Measurements from ENCODE around the gene SCARB1. TPM values are rescaled to one million over a fixed set of nuclear protein-coding genes. Genes with fewer than 3 reads are reported as not detected.

The SCARB1 gene
- total RNA-seq, 8 experiments from 2014 or later: 7.9 to 129 (median 15.1) TPM

DNA sequence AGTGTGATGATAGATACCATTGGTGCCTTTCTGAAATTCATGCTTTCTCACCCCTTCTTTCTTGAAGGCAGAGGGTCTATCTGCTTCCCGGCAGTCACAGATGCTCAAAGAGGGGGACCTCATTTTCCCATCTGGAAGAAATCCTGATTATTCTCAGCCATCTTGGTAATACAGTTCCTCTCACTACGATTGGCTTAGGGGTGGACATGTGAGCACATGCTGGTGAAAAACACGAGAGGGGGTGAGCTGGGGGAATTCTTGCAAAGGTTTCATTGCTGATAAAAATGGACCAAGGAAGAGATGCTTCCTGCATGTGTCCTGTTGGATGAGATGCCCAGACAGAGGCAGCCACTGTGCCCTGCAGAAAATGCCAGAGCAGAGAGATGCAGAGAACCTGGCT is 13.8 kb upstream of the SCARB1 start:
- Histone ChIP-seq H3K4me1 (replicated peaks in 1 of 2) (peaks cover 0 to 2% of the 10 kb centered on the region in 2 donors), H3K4me3 (no peak overlapping the region), H3K27ac (no peak overlapping the region)
- in situ Hi-C loops (cut with MboI; ENCODE audit: low pct_unique_long_range_greater_than_20kb in 2 of 9, low sequenced_read_pairs in 9 of 9, unreplicated experiment in 9 of 9): no loop called here
- WGBS, 10 experiments: 39 to 100% (median 71%) methylated on average over 1 to 3 of the region's 3 CpGs; no CpG with 5 or more reads in 2 of the 10 experiments
- ATAC-seq (replicated peaks in 6 of 8): no peak

- in situ Hi-C loops (cut with MboI; ENCODE audit: low pct_unique_long_range_greater_than_20kb in 2 of 9, low sequenced_read_pairs in 9 of 9, unreplicated experiment in 9 of 9): no loop called here
- ATAC-seq (replicated peaks in 6 of 8): no peak
- H3K4me3 ChIP-seq: no peak overlapping the region
- 60 to 90% (median 83%) methylated on average over 1 to 2 of the region's 2 CpGs; no CpG with 5 or more reads in 3 of the 10 experiments for WGBS, 10 experiments
- H3K4me1 ChIP-seq (replicated peaks in 1 of 2): peaks cover 0 to 2% of the 10 kb centered on the region in 2 donors
- H3K27ac ChIP-seq: no peak overlapping the region
Measured at GRCh38 chr12:124876171-124876570, 12.5 kb upstream of the SCARB1 start.

DNA sequence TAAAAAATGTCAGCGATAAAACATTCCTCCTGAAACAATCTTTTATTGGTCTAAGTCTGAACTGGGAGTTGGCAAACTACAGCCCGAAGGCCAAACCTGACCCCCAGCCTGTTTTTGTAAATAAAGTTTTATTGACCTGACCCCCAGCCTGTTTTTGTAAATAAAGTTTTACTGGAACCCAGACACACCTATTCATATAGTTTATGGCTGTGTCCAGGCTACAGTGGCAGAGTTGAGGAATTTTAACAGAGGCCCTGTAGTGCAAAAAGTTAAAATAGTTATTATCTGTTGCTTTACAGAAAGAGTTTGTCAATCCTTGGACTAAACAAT is 12.1 kb upstream of the SCARB1 start:
- WGBS, 10 experiments: 57 to 100% (median 100%) methylated on average over 1 to 2 of the region's 2 CpGs; no CpG with 5 or more reads in 5 of the 10 experiments
- Histone ChIP-seq H3K4me1 (replicated peaks in 1 of 2) (peaks cover 0 to 2% of the 10 kb centered on the region in 2 donors), H3K4me3 (no peak overlapping the region), H3K27ac (no peak overlapping the region)
- ATAC-seq (replicated peaks in 6 of 8): no peak
- in situ Hi-C loops (cut with MboI; ENCODE audit: low pct_unique_long_range_greater_than_20kb in 2 of 9, low sequenced_read_pairs in 9 of 9, unreplicated experiment in 9 of 9): no loop called here

DNA sequence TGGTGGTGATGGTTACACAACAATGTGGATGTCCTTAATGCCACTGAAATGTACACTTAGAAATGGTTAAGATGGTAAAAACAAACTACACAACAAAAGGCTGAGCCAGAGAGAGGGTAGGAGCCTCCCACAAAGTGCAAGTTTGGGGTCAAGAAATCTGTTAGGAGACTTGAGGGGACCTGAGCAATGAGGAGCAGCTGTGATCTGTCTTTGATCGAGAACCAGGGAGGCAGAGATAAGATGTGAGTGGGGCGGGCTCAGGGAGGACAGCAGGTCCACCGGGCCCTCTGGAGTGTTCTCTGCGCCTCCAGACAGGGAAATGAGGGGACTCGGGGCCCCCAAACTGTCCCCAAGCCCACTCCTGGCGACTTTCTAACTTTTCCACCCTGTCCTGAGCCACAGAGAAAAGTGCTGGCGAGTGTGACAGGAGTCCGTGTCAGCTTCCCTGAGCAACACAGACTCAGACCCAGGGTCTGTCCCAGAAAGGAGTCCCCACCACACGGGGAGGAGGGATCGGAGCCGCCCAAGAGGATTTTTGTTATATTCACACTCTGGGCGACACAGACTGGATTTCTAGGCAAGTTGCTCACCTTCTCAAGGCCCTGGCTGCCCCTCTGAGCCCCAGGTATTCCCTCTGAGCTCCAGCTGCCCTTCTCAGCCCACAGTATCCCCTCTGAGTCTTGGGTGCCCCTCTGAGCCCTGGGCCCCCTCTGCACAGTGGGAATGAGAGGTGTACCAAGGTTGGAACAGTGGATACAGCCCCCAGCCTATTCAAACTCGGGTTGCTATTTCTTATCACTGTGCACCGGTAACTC is 11.5 kb upstream of the SCARB1 start:
- WGBS, 10 experiments: 60 to 100% (median 77%) methylated on average over 1 to 8 of the region's 14 CpGs; no CpG with 5 or more reads in 3 of the 10 experiments
- in situ Hi-C loops (cut with MboI; ENCODE audit: low pct_unique_long_range_greater_than_20kb in 2 of 9, low sequenced_read_pairs in 9 of 9, unreplicated experiment in 9 of 9): no loop called here
- peaks cover 0 to 2% of the 10 kb centered on the region in 2 donors for H3K4me1 ChIP-seq (replicated peaks in 1 of 2)
- no peak overlapping the region for H3K27ac ChIP-seq
- no peak overlapping the region for H3K4me3 ChIP-seq
- peak in 1 of 8 experiments; percentile 43 for ATAC-seq (replicated peaks in 6 of 8)

DNA sequence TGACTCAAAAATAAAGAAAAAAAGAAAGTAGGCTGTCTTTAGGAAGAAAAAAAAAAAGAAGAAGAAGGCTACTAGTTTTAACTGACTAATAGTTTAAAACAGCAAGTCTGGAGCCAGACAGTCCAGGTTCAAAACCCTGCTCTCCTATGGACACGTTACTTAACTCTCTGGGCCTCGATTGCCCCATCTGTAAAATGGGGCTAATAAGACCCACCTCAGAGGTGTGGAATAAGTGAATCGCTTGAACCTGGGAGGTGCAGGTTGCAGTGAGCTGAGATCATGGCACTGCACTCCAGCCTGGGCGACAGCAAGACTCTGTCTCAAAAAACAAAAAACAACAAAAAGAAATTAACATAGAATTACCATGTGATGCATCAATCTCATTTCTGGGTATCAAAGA is 10.5 kb upstream of the SCARB1 start:
- 36 to 100% (median 88%) methylated on average over 1 to 4 of the region's 4 CpGs; no CpG with 5 or more reads in 2 of the 10 experiments for WGBS, 10 experiments
- no peak overlapping the region for H3K27ac ChIP-seq
- in situ Hi-C loops (cut with MboI; ENCODE audit: low pct_unique_long_range_greater_than_20kb in 2 of 9, low sequenced_read_pairs in 9 of 9, unreplicated experiment in 9 of 9): no loop called here
- no peak for ATAC-seq (replicated peaks in 6 of 8)
- H3K4me1 ChIP-seq (replicated peaks in 1 of 2): peaks cover 0 to 2% of the 10 kb centered on the region in 2 donors
- H3K4me3 ChIP-seq: no peak overlapping the region

DNA sequence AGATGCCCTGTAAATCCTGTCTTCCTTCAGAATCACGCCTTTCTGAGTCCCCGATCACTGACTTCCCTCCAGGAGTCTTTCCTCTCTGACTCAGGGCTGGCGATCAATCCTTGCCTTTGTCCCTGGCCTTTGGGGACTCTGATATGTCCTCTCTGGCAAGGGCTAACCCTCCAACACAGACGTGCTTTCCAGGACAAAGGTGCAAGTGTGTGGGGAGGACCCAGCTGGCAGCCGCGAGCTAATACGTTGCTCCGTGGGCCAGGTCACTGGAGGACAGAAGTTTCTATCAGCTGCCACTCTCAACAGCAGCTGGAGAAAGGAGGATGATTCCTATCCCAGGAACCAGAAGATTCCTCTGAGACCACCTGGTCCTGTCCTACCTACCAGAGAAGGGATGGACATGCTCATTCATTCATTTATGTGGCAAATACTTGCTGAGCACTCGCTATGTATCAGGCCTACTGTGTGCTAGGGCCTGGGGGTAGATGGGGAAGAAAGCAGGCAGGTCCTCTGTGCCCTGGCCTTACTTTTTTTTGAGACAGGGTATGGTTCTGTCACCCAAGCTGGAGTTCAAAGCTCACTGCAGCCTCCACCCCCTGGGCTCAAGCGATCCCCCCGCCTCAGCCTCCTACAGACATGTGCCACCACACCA is 8.5 kb upstream of the SCARB1 start:
- peaks cover 0 to 2% of the 10 kb centered on the region in 2 donors for H3K4me1 ChIP-seq (replicated peaks in 1 of 2)
- H3K4me3 ChIP-seq: no peak overlapping the region
- H3K27ac ChIP-seq: no peak overlapping the region
- peak in 2 of 8 experiments; percentile 19 to 31 for ATAC-seq (replicated peaks in 6 of 8)
- in situ Hi-C loops (cut with MboI; ENCODE audit: low pct_unique_long_range_greater_than_20kb in 2 of 9, low sequenced_read_pairs in 9 of 9, unreplicated experiment in 9 of 9): no loop called here
- 57 to 100% (median 86%) methylated on average over 2 to 7 of the region's 11 CpGs; no CpG with 5 or more reads in 4 of the 10 experiments for WGBS, 10 experiments

- in situ Hi-C loops (cut with MboI; ENCODE audit: low pct_unique_long_range_greater_than_20kb in 2 of 9, low sequenced_read_pairs in 9 of 9, unreplicated experiment in 9 of 9): no loop called here
- 78 to 100% (median 90%) methylated on average over 2 to 4 of the region's 4 CpGs; no CpG with 5 or more reads in 4 of the 10 experiments for WGBS, 10 experiments
- peaks cover 0 to 2% of the 10 kb centered on the region in 2 donors for H3K4me1 ChIP-seq (replicated peaks in 1 of 2)
- no peak overlapping the region for H3K27ac ChIP-seq
- no peak overlapping the region for H3K4me3 ChIP-seq
- peak in 1 of 8 experiments; percentile 24 for ATAC-seq (replicated peaks in 6 of 8)
Measured at GRCh38 chr12:124871297-124871696, 7.6 kb upstream of the SCARB1 start.

DNA sequence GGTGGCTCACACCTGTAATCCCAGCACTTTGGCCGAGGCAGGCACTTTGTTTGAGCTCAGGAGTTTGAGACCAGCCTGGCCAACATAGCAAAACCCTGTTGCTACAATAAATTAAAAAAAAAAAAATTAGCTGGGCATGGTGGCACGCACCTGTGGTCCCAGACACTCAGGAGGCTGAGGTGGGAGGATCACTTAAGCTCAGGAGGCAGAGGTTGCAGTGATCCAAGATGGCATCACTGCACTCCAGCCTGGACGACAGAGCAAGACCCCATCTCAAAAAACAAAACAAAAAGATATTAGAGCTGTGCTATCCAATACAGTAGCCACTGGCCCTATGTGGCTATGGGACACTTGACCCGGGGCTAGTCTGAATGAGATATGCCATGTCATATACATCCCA is 6.9 kb upstream of the SCARB1 start:
- Histone ChIP-seq H3K4me1 (replicated peaks in 1 of 2) (peaks cover 0 to 2% of the 10 kb centered on the region in 2 donors), H3K4me3 (no peak overlapping the region), H3K27ac (no peak overlapping the region)
- ATAC-seq (replicated peaks in 6 of 8): no peak
- in situ Hi-C loops (cut with MboI; ENCODE audit: low pct_unique_long_range_greater_than_20kb in 2 of 9, low sequenced_read_pairs in 9 of 9, unreplicated experiment in 9 of 9): no loop called here
- WGBS, 10 experiments: 70 to 100% (median 83%) methylated on average over 1 to 3 of the region's 4 CpGs; no CpG with 5 or more reads in 4 of the 10 experiments

- Histone ChIP-seq H3K4me3 (no peak overlapping the region), H3K27ac (no peak overlapping the region), H3K4me1 (replicated peaks in 1 of 2) (peaks cover 2% of the 10 kb centered on the region in 2 donors)
- in situ Hi-C loops (cut with MboI; ENCODE audit: low pct_unique_long_range_greater_than_20kb in 2 of 9, low sequenced_read_pairs in 9 of 9, unreplicated experiment in 9 of 9): no loop called here
- 17 to 89% (median 78%) methylated on average over 1 to 10 of the region's 17 CpGs; no CpG with 5 or more reads in 6 of the 10 experiments for WGBS, 10 experiments
- peak in 1 of 8 experiments; percentile 64 for ATAC-seq (replicated peaks in 6 of 8)
Measured at GRCh38 chr12:124869059-124869665, 5.5 kb upstream of the SCARB1 start.

GRCh38 chr12:124868252-124869058 is 4.8 kb upstream of the SCARB1 start:
- 60 to 100% (median 89%) methylated on average over 1 to 4 of the region's 11 CpGs; no CpG with 5 or more reads in 1 of the 10 experiments for WGBS, 10 experiments
- no peak overlapping the region for H3K27ac ChIP-seq

GRCh38 chr12:124867401-124867930 is 3.8 kb upstream of the SCARB1 start:
- in situ Hi-C loops (cut with MboI; ENCODE audit: low pct_unique_long_range_greater_than_20kb in 2 of 9, low sequenced_read_pairs in 9 of 9, unreplicated experiment in 9 of 9): no loop called here
- Histone ChIP-seq H3K4me1 (replicated peaks in 1 of 2) (peaks cover 7 to 8% of the 10 kb centered on the region in 2 donors), H3K27ac (no peak overlapping the region), H3K4me3 (no peak overlapping the region)
- no peak for ATAC-seq (replicated peaks in 6 of 8)
- 10 to 100% (median 77%) methylated on average over 1 to 6 of the region's 6 CpGs for WGBS, 10 experiments

More at GRCh38 chr12:124868252-124869058, 4.8 kb upstream of the SCARB1 start:
- Histone ChIP-seq H3K4me1 (replicated peaks in 1 of 2) (peaks cover 2 to 4% of the 10 kb centered on the region in 2 donors), H3K4me3 (no peak overlapping the region)
- in situ Hi-C loops (cut with MboI; ENCODE audit: low pct_unique_long_range_greater_than_20kb in 2 of 9, low sequenced_read_pairs in 9 of 9, unreplicated experiment in 9 of 9): no loop called here
- no peak for ATAC-seq (replicated peaks in 6 of 8)

DNA sequence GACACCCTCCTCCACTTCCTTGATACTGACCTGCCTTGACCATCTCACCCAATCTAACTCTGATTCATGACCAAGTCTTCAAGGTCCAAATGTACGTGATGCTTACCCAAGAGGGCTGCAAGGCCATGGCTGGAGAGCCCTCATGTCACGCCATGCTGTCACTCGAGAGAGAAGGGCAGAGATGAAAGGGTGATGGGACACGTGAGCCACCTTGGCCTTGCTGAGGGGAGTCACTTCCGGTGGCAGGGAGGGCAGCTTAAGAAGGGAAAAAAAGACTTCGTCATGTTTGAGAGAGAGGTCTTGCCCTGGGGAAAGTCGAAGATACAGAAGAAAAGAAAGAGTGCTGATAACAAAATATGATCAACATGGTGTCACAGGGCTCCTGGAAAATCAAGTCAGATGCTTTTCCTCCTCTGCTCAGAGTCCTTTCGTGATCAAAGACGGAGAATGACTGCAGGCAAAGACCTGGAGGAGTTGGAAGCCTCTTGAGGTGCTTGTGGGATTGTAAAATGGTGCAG is 3.3 kb upstream of the SCARB1 start:
- no peak overlapping the region for H3K4me3 ChIP-seq
- no peak for ATAC-seq (replicated peaks in 6 of 8)
- no peak overlapping the region for H3K27ac ChIP-seq
- 69 to 90% (median 84%) methylated on average over 4 to 9 of the region's 9 CpGs; no CpG with 5 or more reads in 2 of the 10 experiments for WGBS, 10 experiments
- in situ Hi-C loops (cut with MboI; ENCODE audit: low pct_unique_long_range_greater_than_20kb in 2 of 9, low sequenced_read_pairs in 9 of 9, unreplicated experiment in 9 of 9): no loop called here
- H3K4me1 ChIP-seq (replicated peaks in 1 of 2): peaks cover 11 to 12% of the 10 kb centered on the region in 2 donors
